AG08395 (cell line): ENCODE measurements around the gene JPH3.
"Not testable (repeated sequence)": the region's sequence is repeated elsewhere in the genome, so short reads cannot be mapped to it uniquely, and the experiment has no call there.

Experiments
- DNase-seq: peaks from one replicate; pipeline ENCODE4 v3.0.0; 2012; ENCODE audit warnings: mixed read lengths, low spot score

The JPH3 gene

DNA sequence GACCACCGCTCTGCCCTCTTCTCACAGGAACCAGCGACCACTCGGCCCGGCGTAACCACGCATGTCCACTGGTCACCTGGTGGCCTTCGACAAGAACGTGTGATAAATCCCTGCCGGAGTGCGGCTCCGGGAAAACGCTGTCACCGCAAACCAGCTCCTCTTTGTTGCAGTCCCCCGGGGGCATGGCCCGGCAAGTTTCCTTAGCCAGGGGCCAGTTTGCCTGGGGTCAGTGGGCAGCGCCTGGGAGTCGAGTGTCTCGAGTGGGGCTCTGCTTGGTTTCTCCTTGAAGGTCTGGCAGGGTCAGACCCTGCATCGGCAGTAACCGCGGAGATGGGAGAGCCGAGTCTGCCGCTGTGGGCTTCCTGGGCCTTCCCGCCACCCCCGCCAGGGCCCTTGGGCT lies 52.5 kb downstream of the JPH3 start:
- no peak for DNase-seq

- no peak for DNase-seq
Observed at GRCh38 chr16:87656328-87656727, 54.0 kb downstream of the JPH3 start.

- DNase-seq = no peak
Observed at GRCh38 chr16:87657621-87658192, 55.4 kb downstream of the JPH3 start.

GRCh38 chr16:87658564-87659225 lies 56.4 kb downstream of the JPH3 start:
- no peak for DNase-seq

DNA sequence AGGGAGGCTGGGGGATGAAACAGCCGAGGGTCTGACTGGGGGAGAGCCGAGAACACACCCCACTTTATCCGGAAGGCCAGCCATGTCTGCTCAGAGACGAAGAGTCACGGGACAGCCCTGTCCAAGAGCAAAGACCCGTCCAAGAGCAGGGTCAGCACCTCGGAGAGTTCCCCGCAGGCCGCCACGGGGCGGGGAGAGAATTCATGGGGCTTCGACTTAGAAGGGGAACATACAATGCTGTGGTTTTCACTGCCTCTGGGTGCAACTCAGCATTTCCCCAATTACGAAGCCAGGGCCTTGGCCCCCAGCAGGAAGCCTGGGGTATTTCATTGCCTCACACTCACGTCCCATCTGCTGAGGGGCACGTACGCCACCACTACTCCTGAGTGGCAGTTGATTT lies 59.3 kb downstream of the JPH3 start:
- peak; percentile 79 for DNase-seq

- DNase-seq = no peak
Observed at GRCh38 chr16:87662254-87663204, 60.2 kb downstream of the JPH3 start.

GRCh38 chr16:87664792-87665191 lies 62.5 kb downstream of the JPH3 start:
- no peak for DNase-seq

GRCh38 chr16:87665193-87665592 lies 62.9 kb downstream of the JPH3 start:
- DNase-seq = no peak

- no peak for DNase-seq
Observed at GRCh38 chr16:87666919-87667318, 64.6 kb downstream of the JPH3 start.

DNA sequence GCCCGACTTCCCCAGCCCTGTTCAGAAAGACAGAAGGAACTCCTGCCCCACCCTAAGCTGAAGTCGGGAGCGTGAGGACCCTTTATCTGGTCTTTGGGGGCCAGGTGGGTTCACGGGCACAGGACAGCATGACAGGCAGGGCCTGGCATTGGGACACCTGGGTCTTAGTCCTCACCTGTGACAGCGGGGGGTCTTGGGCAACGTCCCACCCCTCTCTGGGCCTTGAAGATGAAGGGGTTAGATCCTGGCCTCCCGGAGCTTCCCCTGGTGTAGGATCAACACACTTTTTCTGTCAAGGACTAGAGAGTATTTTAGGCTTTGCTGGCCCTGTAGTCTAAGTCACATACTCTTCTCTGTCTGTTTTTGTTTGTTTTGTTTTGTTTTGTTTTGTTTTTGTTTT lies 65.1 kb downstream of the JPH3 start:
- no peak for DNase-seq

- no peak for DNase-seq
Observed at GRCh38 chr16:87667946-87668345, 65.6 kb downstream of the JPH3 start.

DNA sequence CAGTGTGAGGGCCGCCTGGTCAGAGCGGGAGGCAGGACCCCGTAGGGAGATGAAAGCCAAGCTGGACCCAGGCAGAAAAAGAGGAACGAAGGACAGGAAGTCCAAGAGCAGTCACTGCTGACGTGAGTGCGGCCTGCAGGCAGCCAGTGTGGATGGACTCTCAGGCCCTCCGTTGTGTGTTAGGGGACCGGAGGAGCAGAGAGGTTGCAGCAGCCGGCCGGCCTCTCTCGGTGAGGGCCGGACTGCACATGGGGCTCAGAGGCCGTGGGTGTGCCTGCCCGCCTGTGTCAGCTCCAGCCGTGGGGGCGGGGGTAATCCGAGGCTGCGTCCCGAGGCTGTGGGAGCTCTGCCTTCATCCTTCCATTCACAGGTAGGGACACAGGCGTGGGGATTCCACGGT lies 67.4 kb downstream of the JPH3 start:
- no peak for DNase-seq

DNA sequence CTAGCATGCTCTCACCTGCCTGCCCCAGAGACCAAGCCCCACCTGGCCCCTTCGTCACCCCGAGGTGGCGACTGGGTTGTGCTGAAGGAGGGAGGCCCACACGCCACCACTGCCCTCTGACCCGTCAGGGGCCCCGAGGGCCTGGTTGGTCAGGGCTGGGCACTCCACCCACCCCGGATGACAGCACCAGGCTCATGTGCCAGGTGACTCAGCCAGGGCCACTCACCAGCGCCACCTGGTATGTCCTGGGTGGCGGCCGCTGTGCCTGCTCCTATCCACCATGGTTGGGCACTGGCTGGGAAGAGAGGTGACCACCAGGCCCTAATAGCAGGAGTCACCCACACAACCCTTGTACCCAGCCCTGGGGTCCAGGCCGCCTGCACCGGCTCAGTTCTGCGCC lies 68.9 kb downstream of the JPH3 start:
- DNase-seq = no peak

DNA sequence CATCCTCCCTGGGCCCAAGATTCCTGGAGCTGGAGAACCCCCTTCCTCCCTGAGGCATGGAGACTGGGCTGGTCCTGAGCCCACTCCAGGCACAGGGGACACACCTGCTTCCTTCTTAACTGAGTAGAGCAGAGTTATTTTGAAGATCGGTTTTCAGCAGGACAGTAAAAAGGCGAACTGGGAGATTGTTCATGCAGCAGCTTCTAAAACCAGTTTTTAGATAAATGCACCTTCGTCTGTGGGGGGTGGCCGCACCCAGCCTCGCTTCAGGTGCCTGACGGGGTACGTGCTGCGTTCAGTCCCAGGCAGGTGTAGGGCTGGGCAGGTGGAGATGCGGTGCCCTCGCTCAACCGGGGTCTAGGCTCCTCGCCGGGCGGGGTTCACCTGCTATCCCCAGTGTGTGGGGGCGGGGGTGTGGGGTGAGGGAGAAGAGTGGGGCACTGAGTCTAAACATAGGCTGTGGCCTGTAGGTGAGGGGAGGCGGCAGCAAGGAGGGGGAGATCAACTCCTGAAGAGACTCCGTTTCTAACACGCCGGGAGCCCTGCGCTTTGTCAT lies 69.5 kb downstream of the JPH3 start:
- DNase-seq = no peak

DNA sequence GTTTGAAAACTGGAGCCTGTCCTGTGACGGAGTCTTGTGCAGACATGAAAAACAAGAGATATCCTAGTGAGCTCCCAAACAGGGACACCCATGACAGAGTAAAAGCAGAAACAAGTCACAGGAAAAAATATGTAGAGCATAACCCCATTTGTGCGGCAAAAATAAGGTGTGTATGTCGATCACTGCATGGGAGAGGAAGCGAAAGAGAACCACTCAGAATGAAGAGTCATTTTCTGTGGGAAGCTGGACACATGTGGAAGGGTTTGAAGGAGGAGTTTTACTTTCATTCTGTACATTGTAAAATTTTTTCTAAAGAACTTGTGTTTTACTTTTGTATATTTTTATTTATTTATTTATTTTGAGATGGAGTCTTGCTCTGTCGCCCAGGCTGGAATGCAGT lies 72.1 kb downstream of the JPH3 start:
- no peak for DNase-seq

DNA sequence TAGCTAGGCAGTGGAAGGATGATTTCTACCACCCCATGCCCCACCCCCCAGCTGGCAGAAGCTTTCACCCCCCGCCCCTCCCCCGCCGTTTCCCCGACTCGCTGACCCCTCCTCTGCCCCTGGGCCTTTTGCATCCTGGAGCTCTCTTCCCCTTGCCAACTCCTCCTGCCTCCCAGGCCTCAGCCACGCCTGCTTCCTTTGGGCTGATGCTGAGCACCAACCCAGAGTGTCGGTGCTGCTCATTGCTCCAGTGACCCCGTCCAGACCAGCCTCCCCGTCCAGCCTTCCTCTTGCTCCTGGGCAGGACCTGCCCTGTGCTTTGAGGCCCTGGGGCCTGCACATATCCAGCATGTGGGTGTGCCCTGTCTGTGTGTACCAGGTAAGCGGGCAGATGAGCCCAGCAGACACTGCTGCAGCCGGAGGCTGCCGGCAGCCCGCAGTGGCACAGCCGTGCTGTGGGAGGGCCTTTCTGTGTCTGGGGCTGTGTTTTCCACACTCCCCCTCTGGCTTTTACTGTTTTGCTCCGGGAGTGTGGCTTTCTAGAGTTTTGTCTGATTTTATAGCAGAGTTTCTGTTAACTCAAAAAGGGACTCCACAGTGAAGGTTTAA lies 72.9 kb downstream of the JPH3 start:
- DNase-seq = no peak

DNA sequence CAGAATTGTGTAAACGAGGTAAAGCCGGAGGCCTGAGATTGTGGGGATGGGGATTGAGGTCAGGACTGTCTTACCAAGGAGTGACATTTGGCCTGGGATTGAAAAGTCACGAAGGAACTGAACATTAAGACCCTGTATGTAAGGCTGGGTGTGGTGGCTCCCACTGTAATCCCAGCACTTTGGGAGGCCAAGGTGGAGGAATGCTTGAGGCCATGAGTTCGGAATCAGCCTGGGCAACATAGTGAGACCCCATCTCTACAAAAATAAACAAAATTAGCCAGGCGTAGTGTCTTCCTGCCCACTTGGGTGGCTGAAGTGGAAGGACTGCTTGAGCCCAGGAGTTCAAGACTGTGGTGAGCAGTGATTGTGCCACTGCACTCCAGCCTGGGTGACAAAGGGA lies 75.5 kb downstream of the JPH3 start:
- no peak for DNase-seq

GRCh38 chr16:87678618-87679017 lies 76.3 kb downstream of the JPH3 start:
- no peak for DNase-seq

DNA sequence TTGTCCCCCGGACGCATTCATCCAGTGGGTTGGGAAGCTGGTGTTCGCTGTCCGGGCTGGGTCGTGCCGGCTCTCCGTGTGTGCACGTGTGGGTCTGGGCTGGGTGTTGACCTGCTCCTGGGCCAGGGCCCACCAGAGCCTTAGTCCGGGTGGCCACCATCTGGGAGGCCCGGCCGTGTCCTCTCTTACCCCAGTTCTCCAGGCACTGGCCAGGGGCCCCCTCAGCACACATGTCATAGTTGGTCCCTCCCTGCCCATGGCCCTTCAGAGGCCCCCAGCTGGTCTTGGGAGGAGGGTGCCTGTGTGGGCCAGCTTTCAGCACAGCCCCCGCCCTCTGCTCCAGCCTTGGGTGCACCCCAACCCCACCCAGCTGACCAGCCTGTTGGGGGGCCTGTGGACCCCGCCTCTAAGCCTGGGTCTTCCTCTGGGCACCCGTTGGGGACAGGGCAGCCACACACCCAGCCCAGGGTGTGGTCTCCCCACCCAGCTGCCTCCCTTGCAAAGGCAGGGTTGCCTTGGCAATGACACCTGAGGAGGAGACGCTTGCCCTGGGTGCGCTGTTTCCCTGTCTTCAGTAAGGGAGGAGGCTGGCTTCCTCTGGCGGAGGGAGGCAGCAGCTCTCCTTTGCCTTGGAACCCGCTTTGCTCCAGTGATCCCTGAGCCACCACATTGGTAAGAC lies 77.4 kb downstream of the JPH3 start:
- no peak for DNase-seq

DNA sequence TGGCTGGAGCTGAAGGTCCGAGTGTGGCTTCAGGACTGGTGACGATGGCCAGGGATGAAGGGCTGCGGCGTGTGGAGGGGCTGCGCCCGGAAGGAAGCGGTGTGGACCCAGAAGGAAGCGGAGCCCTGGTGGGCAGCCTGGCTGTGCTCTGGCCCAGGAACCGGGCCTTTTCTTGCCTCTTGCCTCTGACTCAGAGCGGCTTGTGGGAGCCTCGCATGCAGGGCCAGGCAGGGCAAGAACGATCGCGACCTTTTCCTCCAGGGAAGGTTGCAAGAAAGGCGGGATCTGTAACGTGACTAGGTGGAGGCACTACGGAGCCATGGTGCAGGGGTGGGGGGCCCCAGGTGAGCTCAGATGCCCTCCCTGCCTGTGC lies 78.0 kb downstream of the JPH3 start:
- no peak for DNase-seq

DNA sequence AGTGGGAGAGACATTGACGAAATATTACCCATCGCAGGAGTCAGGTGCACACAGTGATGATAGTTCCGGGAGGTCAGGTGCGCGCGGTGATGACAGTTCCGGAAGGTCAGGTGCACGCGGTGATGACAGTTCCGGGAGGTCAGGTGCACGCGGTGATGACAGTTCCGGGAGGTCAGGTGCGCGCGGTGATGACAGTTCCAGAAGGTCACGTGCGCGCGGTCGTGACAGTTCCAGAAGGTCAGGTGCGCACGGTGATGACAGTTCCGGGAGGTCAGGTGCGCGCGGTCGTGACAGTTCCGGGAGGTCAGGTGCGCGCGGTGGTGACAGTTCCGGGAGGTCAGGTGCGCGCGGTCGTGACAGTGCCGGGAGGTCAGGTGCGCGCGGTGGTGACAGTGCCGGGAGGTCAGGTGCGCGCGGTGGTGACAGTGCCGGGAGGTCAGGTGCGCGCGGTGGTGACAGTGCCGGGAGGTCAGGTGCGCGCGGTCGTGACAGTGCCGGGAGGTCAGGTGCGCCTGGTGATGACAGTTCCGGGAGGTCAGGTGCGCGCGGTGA lies 78.8 kb downstream of the JPH3 start:
- DNase-seq = not testable (repeated sequence)
